Fibroblast of skin of scalp (primary cell): ENCODE data around the gene COLQ.
"Not testable (repeated sequence)": the region's sequence is repeated elsewhere in the genome, so short reads cannot be mapped to it uniquely, and the experiment has no call there.

Source experiments
- DNase-seq: peaks from one replicate; pipeline ENCODE4 v3.0.0-alpha.2; 2013

Gene COLQ

GRCh38 chr3:15426579-15427118 is 94.9 kb downstream of the COLQ start:
- DNase-seq = no peak

DNA sequence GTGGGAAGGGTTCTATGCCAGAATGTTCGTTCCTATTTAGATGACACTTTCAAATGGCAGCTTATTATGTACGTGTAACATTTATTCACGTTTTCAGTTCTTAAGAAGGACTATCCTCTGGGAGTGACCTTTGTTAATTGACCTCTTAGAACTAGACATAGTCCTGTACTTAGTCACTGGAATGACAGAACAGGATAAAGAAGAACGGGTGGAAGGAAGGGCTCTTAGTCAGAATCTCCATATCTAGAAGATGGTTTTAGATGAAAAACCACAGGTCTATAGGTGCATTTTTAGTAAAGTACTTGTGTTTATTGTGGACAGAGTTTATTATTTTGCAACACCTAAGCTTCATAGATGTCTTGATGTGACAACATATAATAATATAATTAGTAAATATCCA is 100.6 kb downstream of the COLQ start:
- DNase-seq = no peak

DNA sequence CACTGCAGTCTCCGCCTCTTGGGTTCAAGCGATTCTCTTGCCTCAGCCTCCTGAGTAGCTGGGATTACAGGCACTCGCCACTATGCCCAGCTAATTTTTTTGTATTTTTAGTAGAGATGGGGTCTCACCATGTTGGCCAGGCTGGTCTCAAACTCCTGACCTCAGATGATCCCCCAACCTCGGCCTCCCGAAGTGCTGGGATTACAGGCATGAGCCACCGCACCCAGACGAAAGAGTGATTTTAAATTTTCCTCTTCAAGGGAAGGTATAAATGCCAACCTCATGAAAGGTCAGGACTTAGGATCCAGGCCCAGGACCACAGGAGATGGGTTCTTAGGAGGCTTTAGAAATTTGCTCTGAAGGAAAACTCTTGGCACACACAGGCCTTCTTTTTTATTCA is 110.5 kb downstream of the COLQ start:
- not testable (repeated sequence) for DNase-seq

DNA sequence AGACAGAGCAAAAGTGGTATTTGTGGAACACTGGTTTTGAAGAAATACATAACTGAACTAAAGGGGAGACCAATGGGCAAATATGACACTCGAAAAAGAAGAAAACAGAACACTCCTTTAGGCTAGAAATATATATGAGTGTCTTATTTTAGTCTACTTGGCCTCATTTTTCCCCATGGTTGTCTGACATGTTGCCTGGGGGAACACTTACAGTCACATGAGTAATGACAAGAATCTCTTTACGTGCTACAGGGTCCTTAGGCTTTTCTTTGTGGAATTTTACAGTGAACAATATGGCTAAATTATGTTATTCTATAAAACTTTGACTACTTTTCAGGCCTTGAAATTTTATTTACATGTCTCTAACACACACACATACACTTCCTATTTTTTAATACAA is 111.7 kb downstream of the COLQ start:
- DNase-seq = no peak

- no peak for DNase-seq
Measured at GRCh38 chr3:15409239-15409638, 112.3 kb downstream of the COLQ start.

- DNase-seq = peak; percentile 60
Measured at GRCh38 chr3:15405448-15406050, 116.0 kb downstream of the COLQ start.

DNA sequence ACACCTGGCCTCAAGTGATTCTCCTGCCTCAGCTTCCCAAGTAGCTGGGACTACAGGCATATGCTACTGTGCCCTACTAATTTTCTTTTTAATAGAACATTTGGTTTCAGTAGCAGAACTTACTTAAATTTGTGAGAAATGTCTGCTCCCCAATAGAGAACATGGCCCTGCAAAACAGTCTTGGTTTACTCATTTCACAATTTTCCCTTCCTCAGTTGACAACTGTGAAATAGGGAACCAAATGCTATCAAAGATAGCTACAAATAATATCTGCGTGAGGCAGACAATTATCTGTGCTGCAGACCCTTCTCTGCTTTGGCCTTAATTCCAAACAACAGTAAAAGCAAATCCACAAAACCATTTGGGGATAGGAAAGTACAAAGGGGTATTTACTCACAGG is 116.7 kb downstream of the COLQ start:
- DNase-seq = no peak

GRCh38 chr3:15403965-15404364 is 117.5 kb downstream of the COLQ start:
- no peak for DNase-seq

DNA sequence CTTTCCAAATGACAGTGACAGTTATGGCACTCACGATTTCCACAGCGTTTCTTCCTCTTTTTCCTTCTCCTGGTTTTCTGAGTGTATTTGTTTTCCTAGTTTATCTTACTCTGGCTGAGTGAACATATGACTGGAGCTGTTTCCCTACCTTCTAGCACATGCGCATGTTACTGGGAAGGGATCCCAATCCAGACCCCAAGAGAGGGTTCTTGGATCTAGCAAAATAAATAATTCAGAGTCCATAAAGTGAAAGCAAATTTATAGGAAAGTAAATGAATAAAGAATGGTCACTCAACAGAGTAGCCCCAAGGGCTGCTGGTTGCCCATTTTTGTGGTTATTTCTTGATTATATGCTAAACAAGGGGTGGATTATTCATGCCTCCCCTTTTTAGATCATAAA is 118.0 kb downstream of the COLQ start:
- no peak for DNase-seq

- DNase-seq = no peak
Measured at GRCh38 chr3:15401936-15402335, 119.6 kb downstream of the COLQ start.
